ENCODE measurements around the gene SCAF4. TPM values are rescaled to one million over a fixed set of nuclear protein-coding genes. Genes with fewer than 3 reads are reported as not detected.

SCAF4 gene
- total and polyA plus RNA-seq, 9 of the 15 experiments (the other 6 are each of a cell fraction or from before 2014, with no cell fraction given): 2.3 to 55.7 (median 17.2) TPM

- TF ChIP-seq, protein P1, sequence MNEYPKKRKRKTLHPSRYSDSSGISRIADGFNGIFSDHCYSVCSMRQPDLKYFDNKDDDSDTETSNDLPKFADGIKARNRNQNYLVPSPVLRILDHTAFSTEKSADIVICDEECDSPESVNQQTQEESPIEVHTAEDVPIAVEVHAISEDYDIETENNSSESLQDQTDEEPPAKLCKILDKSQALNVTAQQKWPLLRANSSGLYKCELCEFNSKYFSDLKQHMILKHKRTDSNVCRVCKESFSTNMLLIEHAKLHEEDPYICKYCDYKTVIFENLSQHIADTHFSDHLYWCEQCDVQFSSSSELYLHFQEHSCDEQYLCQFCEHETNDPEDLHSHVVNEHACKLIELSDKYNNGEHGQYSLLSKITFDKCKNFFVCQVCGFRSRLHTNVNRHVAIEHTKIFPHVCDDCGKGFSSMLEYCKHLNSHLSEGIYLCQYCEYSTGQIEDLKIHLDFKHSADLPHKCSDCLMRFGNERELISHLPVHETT (CRISPR knock-in tag; conservative IDR thresholded peaks at IDR 0.05 in 1 of 2, IDR thresholded peaks at IDR 0.05 in 1 of 2): no peak
- TF ChIP-seq ZNF740 (CRISPR knock-in tag; IDR thresholded peaks at IDR 0.05): 0 out of 2 replicates have a peak, but pooled peaks have one; percentile 34
- no peak for TF ChIP-seq ZNF740 (tag; IDR thresholded peaks at IDR 0.05)
- peak in 1 of 2 experiments; percentile 89; a peak in 3 of 4 replicates for TF ChIP-seq MAZ (CRISPR knock-in tag; conservative IDR thresholded peaks at IDR 0.05 in 1 of 2, IDR thresholded peaks at IDR 0.05 in 1 of 2)
- TF ChIP-seq, protein P2, sequence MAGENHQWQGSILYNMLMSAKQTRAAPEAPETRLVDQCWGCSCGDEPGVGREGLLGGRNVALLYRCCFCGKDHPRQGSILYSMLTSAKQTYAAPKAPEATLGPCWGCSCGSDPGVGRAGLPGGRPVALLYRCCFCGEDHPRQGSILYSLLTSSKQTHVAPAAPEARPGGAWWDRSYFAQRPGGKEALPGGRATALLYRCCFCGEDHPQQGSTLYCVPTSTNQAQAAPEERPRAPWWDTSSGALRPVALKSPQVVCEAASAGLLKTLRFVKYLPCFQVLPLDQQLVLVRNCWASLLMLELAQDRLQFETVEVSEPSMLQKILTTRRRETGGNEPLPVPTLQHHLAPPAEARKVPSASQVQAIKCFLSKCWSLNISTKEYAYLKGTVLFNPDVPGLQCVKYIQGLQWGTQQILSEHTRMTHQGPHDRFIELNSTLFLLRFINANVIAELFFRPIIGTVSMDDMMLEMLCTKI (IDR thresholded peaks at IDR 0.05; ENCODE audit: partially characterized antibody): no peak
- TF ChIP-seq ZKSCAN1 (IDR thresholded peaks at IDR 0.05; ENCODE audit: low read depth, low read length): no peak
- no peak for TF ChIP-seq KLF16 (IDR thresholded peaks at IDR 0.05)
- TF ChIP-seq, protein P3, sequence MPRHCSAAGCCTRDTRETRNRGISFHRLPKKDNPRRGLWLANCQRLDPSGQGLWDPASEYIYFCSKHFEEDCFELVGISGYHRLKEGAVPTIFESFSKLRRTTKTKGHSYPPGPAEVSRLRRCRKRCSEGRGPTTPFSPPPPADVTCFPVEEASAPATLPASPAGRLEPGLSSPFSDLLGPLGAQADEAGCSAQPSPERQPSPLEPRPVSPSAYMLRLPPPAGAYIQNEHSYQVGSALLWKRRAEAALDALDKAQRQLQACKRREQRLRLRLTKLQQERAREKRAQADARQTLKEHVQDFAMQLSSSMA (CRISPR knock-in tag; IDR thresholded peaks at IDR 0.05): no peak
- no peak for TF ChIP-seq RBBP5 (IDR thresholded peaks at IDR 0.05; ENCODE audit: borderline replicate concordance, insufficient read depth, low read length, poor library complexity, severe bottlenecking)
- TF ChIP-seq ZNF589 (CRISPR knock-in tag; IDR thresholded peaks at IDR 0.05; ENCODE audit: low read depth): no peak
- TF ChIP-seq POU5F1 (IDR thresholded peaks at IDR 0.05; ENCODE audit: borderline replicate concordance, low read depth, low read length, partially characterized antibody): no peak
- peak; percentile 2; the same call in 1 of the 2 replicates for TF ChIP-seq MAFK (IDR thresholded peaks at IDR 0.05; ENCODE audit: low read length)
- TF ChIP-seq MCM3 (IDR thresholded peaks at IDR 0.05): no peak
- no peak for TF ChIP-seq TAF7 (tag; IDR thresholded peaks at IDR 0.05)
- TF ChIP-seq MIER1 (IDR thresholded peaks at IDR 0.05; ENCODE audit: low read depth): no peak
- no peak for TF ChIP-seq TCF3 (CRISPR knock-in tag; IDR thresholded peaks at IDR 0.05)
- peak; percentile 80; the same call in 1 of the 2 replicates for TF ChIP-seq THRB (CRISPR knock-in tag; conservative IDR thresholded peaks at IDR 0.05)
- no peak; the same call in 1 of the 2 replicates for TF ChIP-seq ZBTB33 (CRISPR knock-in tag; IDR thresholded peaks at IDR 0.05)
- TF ChIP-seq THRAP3 (IDR thresholded peaks at IDR 0.05; ENCODE audit: borderline replicate concordance): no peak
These were observed 72.7 kb downstream of the SCAF4 start (continued) for GRCh38 chr21:31659286-31659535.

All from K562 (cell line).